Panc1 (cell line): ENCODE measurements around the gene IZUMO4. TPM values are rescaled to one million over a fixed set of nuclear protein-coding genes. Genes with fewer than 3 reads are reported as not detected.
A peak's percentile ranks its signal among the peaks of the same experiment; 100 is the strongest.

ENCODE experiments used
- ATAC-seq: fragments of 200-7000 bp; cut with Tn5 transposase; 2 replicates; pipeline ENCODE4 v1.9.1; 2020; ENCODE audit warnings: mild to moderate bottlenecking, moderate library complexity
- BruUV-seq: library from RNA; stranded (reverse); fragments of 400-500 nt; replicated peaks from 2 replicates; lab custom pipeline; 2021; lab: Mats Ljungman, UMichigan
- CTCF ChIA-PET: fragments of 300-600 bp; sonication (Branson Sonifier 250); formaldehyde crosslinking; loops from one replicate; lab custom pipeline; 2022; ENCODE audit warnings: antibody characterized with exemption; lab: Charles Lee
- POLR2A ChIA-PET: fragments of 300-600 bp; sonication (Branson Sonifier 250); formaldehyde crosslinking; loops from one replicate; lab custom pipeline; 2022; ENCODE audit warnings: antibody characterized with exemption; lab: Charles Lee
- DNase-seq: peaks from one replicate; pipeline ENCODE4 v3.0.0-alpha.2; 2010; ENCODE audit warnings: low read depth, low spot score
- H3K27ac ChIP-seq: 2 replicates; pipeline ENCODE4 v1.5.1; 2011; ENCODE audit warnings: mild to moderate bottlenecking, low read length, inconsistent platforms
- H3K27me3 ChIP-seq: fragments of 200-500 bp; sonication (Bioruptor generic); 2 replicates; pipeline ENCODE4 v1.6.0; 2014; ENCODE audit warnings: low read length, inconsistent platforms; ENCODE audit not compliant: control insufficient read depth, insufficient read depth
- H3K36me3 ChIP-seq: fragments of 200-500 bp; sonication (Bioruptor generic); 2 replicates; pipeline ENCODE4 v1.5.1; 2014; ENCODE audit warnings: inconsistent platforms, mild to moderate bottlenecking, low read length, moderate library complexity; ENCODE audit not compliant: control insufficient read depth, insufficient read depth
- H3K4me1 ChIP-seq: 2 replicates; pipeline ENCODE4 v1.5.1; 2011; ENCODE audit warnings: inconsistent platforms, mild to moderate bottlenecking, low read length, moderate library complexity; ENCODE audit not compliant: control insufficient read depth, insufficient read depth
- H3K4me3 ChIP-seq, 2 experiments: 2 replicates each; pipeline ENCODE4 v1.5.1; 2011 to 2012; ENCODE audit warnings: low read depth in 2 of 2, low read length in 2 of 2, mild to moderate bottlenecking in 2 of 2, inconsistent platforms in 1 of 2, moderate library complexity in 1 of 2
- H3K9me3 ChIP-seq: fragments of 200-500 bp; sonication (Bioruptor generic); 2 replicates; pipeline ENCODE4 v1.5.1; 2014; ENCODE audit warnings: low read depth, mild to moderate bottlenecking, inconsistent platforms, low read length, moderate library complexity; ENCODE audit not compliant: control insufficient read depth, insufficient read depth
- CTCF ChIP-seq: fragments of 450-650 bp; IDR thresholded peaks from 2 replicates; pipeline ENCODE4 v1.5.1; 2017; ENCODE audit warnings: mild to moderate bottlenecking
- POLR2AphosphoS5 ChIP-seq: IDR thresholded peaks from 2 replicates; pipeline ENCODE4 v1.6.1; 2012; ENCODE audit warnings: mild to moderate bottlenecking, low read depth, low read length, moderate library complexity
- REST ChIP-seq, 2 experiments: IDR thresholded peaks; 2 replicates each; pipeline ENCODE4 v1.6.1; 2011 to 2012; ENCODE audit warnings: low read depth in 2 of 2, control low read depth in 1 of 2, low read length in 1 of 2, mild to moderate bottlenecking in 1 of 2, moderate library complexity in 1 of 2; ENCODE audit not compliant: insufficient read depth in 1 of 2
- SIN3A ChIP-seq: IDR thresholded peaks from 2 replicates; pipeline ENCODE4 v1.6.1; 2012; ENCODE audit warnings: low read depth, mild to moderate bottlenecking, low read length, moderate library complexity, borderline replicate concordance; ENCODE audit not compliant: insufficient read depth
- TCF7L2 ChIP-seq: IDR thresholded peaks from 2 replicates; pipeline ENCODE4 v1.6.1; 2011; ENCODE audit warnings: mild to moderate bottlenecking, low read depth, low read length, inconsistent platforms
- in situ Hi-C: cut with HindIII; loops from 2 replicates; pipeline ENCODE4 v1.10.0; 2016; ENCODE audit warnings: low sequenced_read_pairs, low pct_unique_long_range_greater_than_20kb
- intact Hi-C: fragments of 100-400 bp; cut with micrococcal nuclease; formaldehyde crosslinking; loops from one replicate; pipeline ENCODE4 v1.10.0; 2022; ENCODE audit not compliant: unreplicated experiment
- total RNA-seq: library from RNA; stranded (reverse); gene quantifications from one replicate; pipeline ENCODE4 v1.2.1, GENCODE V29; 2021; ENCODE audit not compliant: unreplicated experiment

The IZUMO4 gene
- total RNA-seq, 1 experiment from 2014 or later, result 5.4 TPM

GRCh38 chr19:2064788-2065524, 31.8 kb upstream of the IZUMO4 start:
- ChIA-PET POLR2A (no interaction called here), CTCF (interaction anchor here (0.6 kb wide), 1 partner anchor 46 kb away, joined by 6 read pairs; no protein-coding TSS in a partner anchor)
- Histone ChIP-seq H3K36me3 (no peaks in the 10 kb centered on the region), H3K27ac (peak overlapping the region; percentile 59; the same call in 1 of the 2 replicates), H3K4me3 (no peak overlapping the region), H3K4me1 (peaks cover 25% of the 10 kb centered on the region), H3K9me3 (no peaks in the 10 kb centered on the region), H3K27me3 (no peaks in the 10 kb centered on the region)
- DNase-seq (no peak), ATAC-seq (no peak)
- BruUV-seq, result no TSS peak
- intact Hi-C loops, result loop anchor here (5.0 kb wide), 1 partner anchor 43 kb away; no protein-coding TSS in a partner anchor
- TF ChIP-seq SIN3A, result no peak
- TF ChIP-seq TCF7L2, result no peak
- no peak for TF ChIP-seq CTCF
- in situ Hi-C loops, result no loop called here

GRCh38 chr19:2070436-2070827, 26.3 kb upstream of the IZUMO4 start:
- H3K36me3 ChIP-seq, result no peaks in the 10 kb centered on the region; the same call in 1 of the 2 replicates
- DNase-seq (no peak), ATAC-seq (no peak)
- H3K4me1 ChIP-seq, result peaks cover 3% of the 10 kb centered on the region; the same call in 1 of the 2 replicates
- in situ Hi-C loops, result no loop called here
- H3K9me3 ChIP-seq, result no peaks in the 10 kb centered on the region
- POLR2A ChIA-PET, result interaction anchor here (0.6 kb wide), 1 partner anchor 76 kb away, joined by 4 read pairs; no protein-coding TSS in a partner anchor
- CTCF ChIA-PET, result interaction anchor here (0.5 kb wide), 1 partner anchor 78 kb away, joined by 3 read pairs; no protein-coding TSS in a partner anchor
- no peak overlapping the region for H3K4me3 ChIP-seq
- intact Hi-C loops, result no loop called here
- no peaks in the 10 kb centered on the region for H3K27me3 ChIP-seq
- H3K27ac ChIP-seq, result no peak overlapping the region
- TF ChIP-seq REST (IDR thresholded peaks at IDR 0.05; ENCODE audit: insufficient read depth in 1 of 2, low read depth in 2 of 2, low read length in 1 of 2) (no peak), POLR2AphosphoS5 (no peak), TCF7L2 (no peak), CTCF (no peak), SIN3A (no peak)
- BruUV-seq, result no TSS peak
